HG03108 (cell line): ENCODE data around the gene UBQLN4.

Source experiments
- ATAC-seq: cut with Tn5 transposase; IDR thresholded peaks from one replicate; pipeline ENCODE4 v1.9.1; 2021; ENCODE audit warnings: moderate library complexity; ENCODE audit not compliant: unreplicated experiment

Gene UBQLN4

GRCh38 chr1:156053768-156054499 is at the start of gene UBQLN4:
Gene UBQLN4, minus strand, starts transcription at chr1:156053798. Its CDS starts 97 bp downstream, at chr1:156053701.
- ATAC-seq, result peak; percentile 28

GRCh38 chr1:156102633-156103511 is 49.3 kb upstream of the UBQLN4 start:
- ATAC-seq, result no peak

- no peak for ATAC-seq
These were observed 48.3 kb upstream of the UBQLN4 start for GRCh38 chr1:156101880-156102279.

- no peak for ATAC-seq
These were observed 46.8 kb upstream of the UBQLN4 start for GRCh38 chr1:156100205-156100995.

GRCh38 chr1:156099282-156099681 is 45.7 kb upstream of the UBQLN4 start:
- no peak for ATAC-seq

GRCh38 chr1:156098784-156099183 is 45.2 kb upstream of the UBQLN4 start:
- no peak for ATAC-seq

- peak; percentile 5 for ATAC-seq
These were observed 44.0 kb upstream of the UBQLN4 start for GRCh38 chr1:156097499-156098178.

GRCh38 chr1:156096640-156097391 is 43.2 kb upstream of the UBQLN4 start:
- peak; percentile 55 for ATAC-seq

- ATAC-seq, result no peak
These were observed 42.4 kb upstream of the UBQLN4 start for GRCh38 chr1:156095906-156096508.

- no peak for ATAC-seq
These were observed 38.0 kb upstream of the UBQLN4 start for GRCh38 chr1:156091610-156092009.

- ATAC-seq, result peak; percentile 55
These were observed 37.2 kb upstream of the UBQLN4 start for GRCh38 chr1:156090840-156091188.

- ATAC-seq, result no peak
These were observed 36.7 kb upstream of the UBQLN4 start for GRCh38 chr1:156090138-156090839.

- no peak for ATAC-seq
These were observed 36.1 kb upstream of the UBQLN4 start for GRCh38 chr1:156089704-156090103.

- ATAC-seq, result no peak
These were observed 32.7 kb upstream of the UBQLN4 start for GRCh38 chr1:156086256-156086662.

- no peak for ATAC-seq
These were observed 30.5 kb upstream of the UBQLN4 start for GRCh38 chr1:156083800-156084790.

GRCh38 chr1:156082309-156083091 is 28.9 kb upstream of the UBQLN4 start, which contains the start of gene MEX3A:
Gene MEX3A, minus strand, starts transcription at chr1:156082465. Its CDS starts 467 bp downstream, at chr1:156081998.
- peak; percentile 51 for ATAC-seq

- no peak for ATAC-seq
These were observed 28.3 kb upstream of the UBQLN4 start for GRCh38 chr1:156081917-156082308.
